Upper lobe of left lung (tissue), 4 donors: ENCODE measurements around the gene PRDM9.
"Not testable (repeated sequence)": the region's sequence is repeated elsewhere in the genome, so short reads cannot be mapped to it uniquely, and the experiment has no call there.

Source experiments
- POLR2AphosphoS5 ChIP-seq, 2 donors: sonication (generic); formaldehyde crosslinking; IDR thresholded peaks; one replicate each; pipeline ENCODE4 v1.5.1; 2017; ENCODE audit warnings: antibody characterized with exemption in 2 of 2
- TF ChIP-seq, protein P1 (sequence below), 6 experiments: fragments of 450-650 bp in 4 of 6; fragments of 200-600 bp in 2 of 6; sonication (generic) in 2 of 6; IDR thresholded peaks; one replicate each; pipeline ENCODE4 v1.5.1; 2016 to 2019; ENCODE audit warnings: antibody characterized with exemption in 6 of 6

DNA sequence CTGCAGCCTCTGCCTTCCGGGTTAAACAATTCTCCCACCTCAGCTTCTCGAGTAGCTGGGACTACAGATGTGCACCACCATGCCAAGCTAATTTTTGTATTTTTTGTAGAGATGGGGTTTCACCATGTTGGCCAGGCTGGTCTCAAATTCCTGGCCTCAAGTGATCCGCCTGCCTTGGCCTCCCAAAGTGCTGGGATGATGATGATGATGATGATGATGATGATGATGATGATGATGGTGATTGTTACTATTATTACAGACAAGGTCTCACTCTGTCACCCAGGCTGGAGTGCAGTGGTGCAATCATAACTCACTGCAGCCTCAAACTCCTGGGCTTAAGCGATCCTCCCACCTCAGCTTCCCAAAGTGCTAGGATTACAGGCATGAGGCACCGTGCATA, 3.0 kb downstream of the PRDM9 start:
- TF ChIP-seq, protein P1, sequence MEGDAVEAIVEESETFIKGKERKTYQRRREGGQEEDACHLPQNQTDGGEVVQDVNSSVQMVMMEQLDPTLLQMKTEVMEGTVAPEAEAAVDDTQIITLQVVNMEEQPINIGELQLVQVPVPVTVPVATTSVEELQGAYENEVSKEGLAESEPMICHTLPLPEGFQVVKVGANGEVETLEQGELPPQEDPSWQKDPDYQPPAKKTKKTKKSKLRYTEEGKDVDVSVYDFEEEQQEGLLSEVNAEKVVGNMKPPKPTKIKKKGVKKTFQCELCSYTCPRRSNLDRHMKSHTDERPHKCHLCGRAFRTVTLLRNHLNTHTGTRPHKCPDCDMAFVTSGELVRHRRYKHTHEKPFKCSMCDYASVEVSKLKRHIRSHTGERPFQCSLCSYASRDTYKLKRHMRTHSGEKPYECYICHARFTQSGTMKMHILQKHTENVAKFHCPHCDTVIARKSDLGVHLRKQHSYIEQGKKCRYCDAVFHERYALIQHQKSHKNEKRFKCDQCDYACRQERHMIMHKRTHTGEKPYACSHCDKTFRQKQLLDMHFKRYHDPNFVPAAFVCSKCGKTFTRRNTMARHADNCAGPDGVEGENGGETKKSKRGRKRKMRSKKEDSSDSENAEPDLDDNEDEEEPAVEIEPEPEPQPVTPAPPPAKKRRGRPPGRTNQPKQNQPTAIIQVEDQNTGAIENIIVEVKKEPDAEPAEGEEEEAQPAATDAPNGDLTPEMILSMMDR (IDR thresholded peaks at IDR 0.05) = not testable (repeated sequence)
- not testable (repeated sequence) for TF ChIP-seq POLR2AphosphoS5 (IDR thresholded peaks at IDR 0.05)
